OCI-LY3 (cell line): Measurements from ENCODE around the gene CREB5.

ENCODE experiments used
- H2AFZ ChIP-seq: fragments of 200-600, 300-600 bp; shearing (Covaris generic); 2 replicates; pipeline ENCODE4 v1.6.0; 2014; ENCODE audit warnings: antibody characterized with exemption, low read depth, low read length
- H3K27ac ChIP-seq: fragments of 200-600, 300-600 bp; sonication (generic); 2 replicates; pipeline ENCODE4 v1.5.1; 2014; ENCODE audit warnings: mild to moderate bottlenecking, low read length, moderate library complexity, mixed read lengths
- H3K27me3 ChIP-seq: fragments of 200-600, 300-600 bp; sonication (generic); 2 replicates; pipeline ENCODE4 v1.6.1; 2014; ENCODE audit warnings: low read depth, low read length, mixed read lengths
- H3K36me3 ChIP-seq: fragments of 200-600, 300-600 bp; sonication (generic); replicated peaks from 2 replicates; pipeline ENCODE3; 2014; ENCODE audit warnings: low read depth, low read length, mixed read lengths
- H3K4me1 ChIP-seq: fragments of 300-600, 200-600 bp; sonication (generic); 2 replicates; pipeline ENCODE4 v1.6.1; 2014; ENCODE audit warnings: low read length, mixed read lengths
- H3K4me2 ChIP-seq: fragments of 200-600, 300-600 bp; sonication (generic); 2 replicates; pipeline ENCODE4 v1.6.1; 2014; ENCODE audit warnings: low read length, mixed read lengths
- H3K4me3 ChIP-seq: fragments of 300-600, 200-600 bp; sonication (generic); 2 replicates; pipeline ENCODE4 v1.5.1; 2014; ENCODE audit warnings: antibody characterized with exemption, mild to moderate bottlenecking, low read length, moderate library complexity
- H3K79me2 ChIP-seq: fragments of 300-600, 200-600 bp; shearing (Covaris generic); 2 replicates; pipeline ENCODE4 v1.6.1; 2014; ENCODE audit warnings: mild to moderate bottlenecking, low read length, mixed read lengths
- H3K9ac ChIP-seq: fragments of 300-600, 200-600 bp; shearing (Covaris generic); 2 replicates; pipeline ENCODE4 v1.6.0; 2014; ENCODE audit warnings: mild to moderate bottlenecking, low read length, moderate library complexity
- H3K9me3 ChIP-seq: fragments of 200-600, 300-600 bp; shearing (Covaris generic); 2 replicates; pipeline ENCODE4 v1.6.1; 2014; ENCODE audit warnings: low read length, mixed read lengths; ENCODE audit not compliant: insufficient read depth
- H4K20me1 ChIP-seq: fragments of 200-600, 300-600 bp; sonication (generic); 2 replicates; pipeline ENCODE4 v1.6.1; 2016; ENCODE audit warnings: low read length, mixed read lengths; ENCODE audit not compliant: insufficient read depth
- CTCF ChIP-seq: fragments of 200-600, 300-600 bp; sonication (generic); IDR thresholded peaks from 2 replicates; pipeline ENCODE4 v1.5.1; 2014; ENCODE audit warnings: antibody characterized with exemption, low read length, low read depth
- EZH2phosphoT487 ChIP-seq: fragments of 200-600 bp; shearing (Covaris generic); IDR thresholded peaks from 2 replicates; pipeline ENCODE4 v1.6.1; 2018; ENCODE audit warnings: antibody characterized with exemption, mixed run types, low read depth

The CREB5 gene

GRCh38 chr7:28678431-28678965 is 266.2 kb downstream of the CREB5 start:
- TF ChIP-seq CTCF, result no peak
- TF ChIP-seq EZH2phosphoT487, result no peak
- no peaks in the 10 kb centered on the region for H3K36me3 ChIP-seq
- H3K27me3 ChIP-seq, result peaks cover 11% of the 10 kb centered on the region; the same call in 1 of the 2 replicates
- H3K9me3 ChIP-seq, result no peaks in the 10 kb centered on the region
- no peak overlapping the region for H3K9ac ChIP-seq
- H3K4me1 ChIP-seq, result no peaks in the 10 kb centered on the region
- H2AFZ ChIP-seq, result no peak overlapping the region
- no peak overlapping the region for H3K27ac ChIP-seq
- H3K79me2 ChIP-seq, result no peaks in the 10 kb centered on the region
- no peaks in the 10 kb centered on the region for H4K20me1 ChIP-seq
- H3K4me2 ChIP-seq, result no peak overlapping the region
- no peak overlapping the region for H3K4me3 ChIP-seq

DNA sequence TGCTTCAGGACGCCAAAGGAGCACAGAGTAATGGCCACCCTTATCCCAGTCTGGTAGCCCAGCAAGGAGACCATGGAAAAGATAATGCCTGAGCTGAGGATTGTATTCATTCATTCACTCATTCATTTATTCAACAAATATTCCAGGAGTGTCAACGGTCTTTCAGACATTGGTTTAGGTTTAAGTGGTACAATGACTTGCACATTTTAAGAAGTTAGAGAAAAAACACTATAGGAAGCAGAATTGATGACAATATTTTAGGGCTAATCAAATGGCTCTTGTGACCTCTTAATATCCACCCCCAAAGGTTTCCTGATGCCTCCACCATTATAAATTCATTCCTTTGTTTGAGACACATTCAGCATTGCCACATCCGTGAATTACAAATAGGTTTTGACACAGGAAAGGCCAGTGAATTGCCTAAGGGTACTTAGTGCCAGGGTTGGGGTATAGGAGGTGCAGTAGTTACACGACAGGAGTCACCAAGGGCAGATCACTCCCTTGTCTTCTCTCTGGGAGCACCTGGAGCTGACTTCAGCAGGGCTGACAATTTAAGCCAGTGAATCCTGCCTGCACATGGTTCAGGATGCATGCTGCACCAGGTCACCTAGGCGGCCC is 269.5 kb downstream of the CREB5 start:
- no peak overlapping the region for H3K4me2 ChIP-seq
- no peak overlapping the region for H3K4me3 ChIP-seq
- no peak overlapping the region for H2AFZ ChIP-seq
- TF ChIP-seq CTCF (no peak), EZH2phosphoT487 (no peak)
- peaks cover 13% of the 10 kb centered on the region; the same call in 1 of the 2 replicates for H3K27me3 ChIP-seq
- H3K79me2 ChIP-seq, result no peaks in the 10 kb centered on the region
- H3K27ac ChIP-seq, result no peak overlapping the region
- H3K9me3 ChIP-seq, result no peaks in the 10 kb centered on the region
- H3K4me1 ChIP-seq, result peaks cover 20% of the 10 kb centered on the region
- H4K20me1 ChIP-seq, result no peaks in the 10 kb centered on the region
- H3K9ac ChIP-seq, result no peak overlapping the region
- no peaks in the 10 kb centered on the region for H3K36me3 ChIP-seq

- Histone ChIP-seq H3K9me3 (no peaks in the 10 kb centered on the region), H2AFZ (no peak overlapping the region), H3K27ac (no peak overlapping the region), H3K4me1 (peaks cover 20% of the 10 kb centered on the region), H3K79me2 (no peaks in the 10 kb centered on the region), H4K20me1 (no peaks in the 10 kb centered on the region), H3K9ac (no peak overlapping the region), H3K4me3 (no peak overlapping the region), H3K27me3 (peaks cover 13% of the 10 kb centered on the region; the same call in 1 of the 2 replicates), H3K4me2 (no peak overlapping the region), H3K36me3 (no peaks in the 10 kb centered on the region)
- TF ChIP-seq EZH2phosphoT487 (no peak), CTCF (no peak)
Measured at GRCh38 chr7:28682801-28683200, 270.5 kb downstream of the CREB5 start.

DNA sequence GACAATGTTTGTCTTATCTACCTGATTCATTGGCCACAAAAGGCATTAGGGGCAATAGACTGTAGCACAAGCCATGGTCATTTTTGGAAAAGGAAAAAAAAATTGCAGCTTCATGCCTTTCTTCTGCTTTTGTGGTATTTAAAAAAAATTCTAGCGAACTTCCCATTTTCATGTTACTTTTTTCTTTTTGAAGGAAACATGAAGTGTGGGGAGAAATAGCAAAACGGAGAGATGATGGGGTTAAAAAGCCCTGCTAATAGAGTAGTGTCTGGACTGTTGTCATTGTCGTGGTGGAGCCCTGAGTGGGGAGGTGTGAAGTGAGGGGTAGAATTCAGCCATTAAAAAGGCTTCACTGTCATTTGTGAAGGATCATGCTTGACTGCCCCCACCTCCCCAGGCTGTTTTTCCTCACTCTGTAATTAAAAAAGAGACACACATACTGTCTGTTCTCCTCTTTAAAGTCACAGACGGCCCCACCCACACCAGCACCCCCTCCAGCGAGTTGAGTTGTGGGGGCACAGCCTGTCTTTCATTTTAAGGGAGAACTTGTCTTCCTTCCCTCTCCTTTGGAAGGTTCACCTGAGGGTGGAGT is 272.4 kb downstream of the CREB5 start:
- Histone ChIP-seq H3K36me3 (no peaks in the 10 kb centered on the region), H3K4me1 (peaks cover 20% of the 10 kb centered on the region), H2AFZ (peak overlapping the region; percentile 87), H3K4me2 (peak overlapping the region; percentile 65), H3K4me3 (peak overlapping the region; percentile 38), H3K9ac (peak overlapping the region; percentile 39), H4K20me1 (no peaks in the 10 kb centered on the region), H3K9me3 (no peaks in the 10 kb centered on the region), H3K79me2 (no peaks in the 10 kb centered on the region), H3K27me3 (peaks cover 13% of the 10 kb centered on the region; the same call in 1 of the 2 replicates), H3K27ac (no peak overlapping the region)
- TF ChIP-seq EZH2phosphoT487 (no peak), CTCF (no peak)
